Peyer's patch (tissue), 4 donors: ENCODE measurements around the gene PKP1.

Experiments
- POLR2A ChIP-seq, 2 donors: fragments of 450-650 bp; IDR thresholded peaks; one replicate each; pipeline ENCODE4 v1.5.1; 2017; ENCODE audit warnings: antibody characterized with exemption in 2 of 2, mild to moderate bottlenecking in 2 of 2, moderate library complexity in 2 of 2
- TF ChIP-seq, protein P1 (sequence below), 6 experiments: fragments of 450-650 bp in 4 of 6; fragments of 200-600 bp in 2 of 6; sonication (generic) in 1 of 6; IDR thresholded peaks; one replicate each; pipeline ENCODE4 v1.5.1; 2017 to 2019; ENCODE audit warnings: antibody characterized with exemption in 6 of 6, mild to moderate bottlenecking in 3 of 6, moderate library complexity in 1 of 6

DNA sequence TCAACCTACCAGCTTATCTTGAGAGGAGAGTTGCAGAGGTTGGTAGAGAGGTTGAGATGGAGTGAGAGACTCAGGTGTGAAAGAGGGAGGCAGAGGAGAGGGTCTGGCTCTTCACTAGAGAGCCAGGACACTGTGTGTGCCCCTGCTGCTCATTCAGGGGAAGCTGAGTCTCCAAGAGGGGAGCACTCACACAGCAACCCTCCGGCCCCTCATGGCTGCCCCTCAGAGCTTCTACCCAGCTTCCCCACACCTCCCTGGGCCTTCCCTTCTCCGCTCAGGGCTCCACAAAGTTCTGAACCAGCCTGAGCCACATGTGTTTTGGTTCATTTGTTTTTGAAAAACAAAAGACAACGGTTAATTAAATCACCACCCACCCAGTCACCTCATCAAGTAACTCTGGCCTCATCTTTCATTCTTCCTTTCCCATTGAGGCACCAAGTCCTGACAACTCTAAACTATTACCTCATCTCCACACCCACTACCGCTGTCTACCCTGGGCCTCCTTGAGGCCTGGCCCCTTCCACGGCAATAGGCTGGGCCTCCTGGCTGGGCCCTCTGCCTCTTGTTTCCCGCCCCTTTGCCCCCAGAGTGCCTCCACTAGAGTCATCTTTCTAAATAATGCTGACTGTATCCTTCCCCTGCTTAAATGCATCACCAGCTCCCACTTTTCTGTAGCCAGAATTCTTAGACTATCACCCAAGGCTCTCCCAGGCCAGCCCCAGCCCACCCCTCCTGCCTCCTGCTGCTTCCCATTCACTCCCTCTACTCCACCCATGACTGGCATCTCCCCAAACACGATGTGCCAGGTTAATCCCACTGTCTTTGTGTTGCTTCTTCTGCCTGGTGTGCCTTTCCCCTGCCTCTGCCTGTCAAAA, 61.1 kb downstream of the PKP1 start:
- TF ChIP-seq, protein P1, sequence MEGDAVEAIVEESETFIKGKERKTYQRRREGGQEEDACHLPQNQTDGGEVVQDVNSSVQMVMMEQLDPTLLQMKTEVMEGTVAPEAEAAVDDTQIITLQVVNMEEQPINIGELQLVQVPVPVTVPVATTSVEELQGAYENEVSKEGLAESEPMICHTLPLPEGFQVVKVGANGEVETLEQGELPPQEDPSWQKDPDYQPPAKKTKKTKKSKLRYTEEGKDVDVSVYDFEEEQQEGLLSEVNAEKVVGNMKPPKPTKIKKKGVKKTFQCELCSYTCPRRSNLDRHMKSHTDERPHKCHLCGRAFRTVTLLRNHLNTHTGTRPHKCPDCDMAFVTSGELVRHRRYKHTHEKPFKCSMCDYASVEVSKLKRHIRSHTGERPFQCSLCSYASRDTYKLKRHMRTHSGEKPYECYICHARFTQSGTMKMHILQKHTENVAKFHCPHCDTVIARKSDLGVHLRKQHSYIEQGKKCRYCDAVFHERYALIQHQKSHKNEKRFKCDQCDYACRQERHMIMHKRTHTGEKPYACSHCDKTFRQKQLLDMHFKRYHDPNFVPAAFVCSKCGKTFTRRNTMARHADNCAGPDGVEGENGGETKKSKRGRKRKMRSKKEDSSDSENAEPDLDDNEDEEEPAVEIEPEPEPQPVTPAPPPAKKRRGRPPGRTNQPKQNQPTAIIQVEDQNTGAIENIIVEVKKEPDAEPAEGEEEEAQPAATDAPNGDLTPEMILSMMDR (IDR thresholded peaks at IDR 0.05): no peak
- no peak for TF ChIP-seq POLR2A (IDR thresholded peaks at IDR 0.05)
